SW480 (cell line): ENCODE measurements around the gene GOLGA6L10.
"Not testable (repeated sequence)": the region's sequence is repeated elsewhere in the genome, so short reads cannot be mapped to it uniquely, and the experiment has no call there.

Source experiments
- DNase-seq: peaks from one replicate; pipeline ENCODE4 v3.0.0-alpha.2; 2016; ENCODE audit warnings: low spot score

Gene GOLGA6L10

DNA sequence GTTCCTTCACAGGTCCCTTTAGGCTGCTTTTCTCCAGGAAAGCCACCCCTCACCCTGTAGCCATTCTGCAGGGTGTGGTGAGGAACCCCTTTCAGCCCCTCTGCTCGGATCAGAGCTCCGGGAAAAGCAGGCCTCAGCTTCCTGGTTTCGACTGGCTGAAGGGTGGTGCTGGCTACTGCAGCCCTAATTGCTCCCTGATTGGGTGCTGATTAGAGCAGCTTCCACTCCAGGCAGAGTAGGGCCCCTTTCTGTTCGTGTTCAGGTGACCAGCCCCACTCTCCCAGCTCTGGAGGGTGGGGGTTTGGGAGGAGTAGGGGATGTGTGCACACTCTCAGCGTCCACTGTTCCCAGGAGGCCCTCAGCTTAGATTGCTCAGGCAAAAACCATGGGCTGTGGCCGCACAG, 49.8 kb downstream of the GOLGA6L10 start:
- DNase-seq = not testable (repeated sequence)

DNA sequence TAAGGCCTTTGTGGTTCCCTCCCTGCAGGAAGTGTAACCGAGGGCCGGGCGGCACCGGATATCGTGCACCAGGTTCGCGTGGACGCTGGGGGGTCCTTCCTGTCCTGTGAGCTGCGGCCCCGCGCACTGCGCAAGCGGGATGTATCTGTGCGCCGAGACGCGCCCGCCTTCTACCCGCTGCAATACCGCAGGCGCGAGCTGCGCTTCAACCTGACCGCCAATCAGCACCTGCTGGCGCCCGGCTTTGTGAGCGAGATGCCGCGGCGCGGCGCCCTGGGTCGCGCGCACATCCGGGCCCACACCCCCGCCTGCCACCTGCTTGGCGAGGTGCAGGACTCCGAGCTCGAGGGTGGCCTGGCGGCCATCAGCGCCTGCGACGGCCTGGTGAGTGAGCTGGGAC, 50.8 kb downstream of the GOLGA6L10 start:
- no peak for DNase-seq

DNA sequence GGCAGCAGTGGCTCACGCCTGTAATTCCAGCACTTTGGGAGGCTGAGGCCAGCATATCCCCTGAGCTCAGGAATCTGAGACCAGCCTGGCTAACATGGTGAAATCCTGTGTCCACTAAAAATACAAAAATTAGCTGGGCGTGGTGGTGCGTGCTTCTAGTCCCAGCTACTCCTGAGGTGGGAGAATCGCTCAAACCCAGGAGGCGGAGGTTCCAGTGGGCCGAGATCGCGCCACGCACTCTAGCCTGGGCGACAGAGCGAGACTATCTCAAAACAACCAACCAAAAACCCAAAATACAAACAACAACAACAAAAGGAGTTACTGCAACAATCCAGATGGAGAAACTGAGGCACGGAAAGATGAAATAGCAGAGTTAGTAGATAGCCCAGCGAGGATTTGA, 51.2 kb downstream of the GOLGA6L10 start:
- no peak for DNase-seq

DNA sequence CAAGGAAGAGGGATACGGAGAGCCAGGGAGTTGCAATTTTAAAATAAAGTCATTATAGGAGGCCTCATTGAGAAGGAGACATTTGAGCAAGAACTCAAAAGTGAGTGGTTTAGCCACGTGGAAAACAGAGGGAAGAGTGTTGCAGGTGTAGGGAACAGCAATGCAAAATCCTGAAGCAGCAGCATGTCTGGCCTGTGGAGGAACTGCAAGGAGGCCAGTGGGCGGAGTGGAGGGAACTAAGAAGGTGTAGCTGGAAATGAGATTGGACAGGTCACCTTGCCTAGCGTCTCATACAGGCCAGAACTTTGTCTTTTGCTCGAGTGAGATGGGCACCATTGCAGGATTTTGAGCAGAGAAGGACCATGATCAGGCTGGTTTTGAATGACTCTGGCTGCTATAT, 51.7 kb downstream of the GOLGA6L10 start:
- no peak for DNase-seq

DNA sequence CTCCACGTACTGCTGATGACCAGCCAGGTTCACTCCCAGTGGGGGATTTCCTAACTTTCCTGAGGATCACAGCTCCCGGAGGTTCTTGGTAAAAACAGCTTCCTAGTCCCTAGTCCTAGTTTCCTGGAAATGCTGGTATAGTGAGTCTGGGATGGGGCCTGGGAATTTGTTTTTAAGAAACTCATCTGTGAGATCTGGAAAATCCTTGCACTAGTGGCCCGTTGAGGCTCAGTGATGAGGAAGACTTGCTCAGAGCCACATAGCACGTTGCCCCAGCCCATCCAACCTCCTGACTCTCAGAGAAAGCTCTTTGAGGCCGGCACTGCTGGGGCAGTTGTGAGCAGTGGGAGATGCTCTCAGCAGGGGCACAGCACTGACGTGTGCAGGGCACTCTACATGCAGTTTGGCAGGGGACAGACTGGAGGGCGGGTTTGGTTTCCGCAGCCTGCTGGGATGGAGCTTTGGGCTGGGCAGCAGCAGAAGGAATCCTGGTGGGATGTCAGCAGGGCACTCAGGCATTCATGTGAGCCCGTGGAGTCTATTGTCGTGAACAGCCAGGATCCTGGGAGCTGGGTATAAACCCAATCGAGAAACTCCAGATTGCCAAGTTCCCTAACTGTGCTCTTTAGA, 55.1 kb downstream of the GOLGA6L10 start:
- DNase-seq = no peak

DNA sequence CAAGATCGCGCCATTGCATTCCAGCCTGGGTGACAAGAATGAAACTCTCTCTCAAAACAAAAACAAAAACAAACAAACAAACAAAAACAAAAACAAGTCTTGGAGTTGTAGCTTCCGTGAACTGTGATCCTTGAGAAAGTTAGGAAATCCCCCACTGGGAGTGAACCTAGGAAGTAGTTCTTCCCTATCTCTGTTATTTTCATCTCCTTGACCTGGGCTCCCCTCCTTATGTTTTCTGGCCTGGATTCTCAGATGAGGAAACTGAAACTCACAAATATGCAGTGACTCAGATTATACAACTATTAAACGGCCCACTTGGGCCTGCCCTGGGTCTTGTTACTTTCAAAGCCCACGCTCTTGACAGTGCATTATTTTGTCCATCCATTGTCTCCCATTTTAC, 57.0 kb downstream of the GOLGA6L10 start:
- DNase-seq = no peak
